ENCODE results near the gene INF2.
A peak's percentile ranks its signal among the peaks of the same experiment; 100 is the strongest.
"Not testable (repeated sequence)": the region's sequence is repeated elsewhere in the genome, so short reads cannot be mapped to it uniquely, and the experiment has no call there.

Gene INF2

DNA sequence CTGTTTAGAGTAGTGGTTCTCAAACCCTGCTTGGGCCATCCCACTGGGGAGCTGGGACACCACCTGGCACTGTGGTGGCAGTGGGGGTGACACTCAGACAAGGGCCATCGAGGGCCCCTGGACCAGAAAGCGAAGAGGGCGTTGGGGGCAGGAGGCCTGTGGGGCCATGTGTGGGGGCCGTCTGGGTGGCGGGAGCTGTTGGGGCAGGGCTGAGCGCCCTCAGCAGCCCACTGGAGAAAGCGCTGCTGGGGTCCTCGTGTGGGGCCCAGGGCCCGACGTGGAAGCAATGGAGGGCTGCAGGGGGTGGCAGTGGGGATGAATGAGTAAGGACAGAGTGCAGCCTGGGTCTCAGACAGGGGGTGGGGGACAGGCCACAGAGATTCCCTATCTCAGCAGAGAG is 28.7 kb downstream of the INF2 start:
- DNase-seq (ENCODE audit: low read depth in 2 of 3, low spot score in 1 of 3): no peak

DNA sequence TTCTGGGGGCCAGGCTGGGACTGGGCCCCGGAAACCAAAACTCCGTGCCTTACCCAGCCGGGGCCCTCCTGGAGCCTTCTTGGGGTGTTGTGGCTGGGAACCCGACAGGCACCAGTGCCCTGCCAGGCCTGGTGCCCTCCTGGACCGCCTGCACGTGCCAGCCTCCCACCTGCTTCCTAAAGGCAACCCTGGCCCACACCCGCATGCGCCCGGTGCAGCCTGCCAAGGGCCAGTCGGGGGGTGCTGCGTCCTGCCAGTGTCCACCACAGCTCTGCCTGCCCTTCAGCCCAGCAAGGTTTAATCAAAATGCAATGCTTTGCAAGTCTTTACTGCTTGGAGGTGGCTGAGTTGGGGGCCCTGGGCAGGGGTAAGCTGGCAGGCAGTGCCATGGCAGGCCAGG is 29.5 kb downstream of the INF2 start:
- no peak for DNase-seq (ENCODE audit: low read depth in 2 of 3, low spot score in 1 of 3)

- no peak for DNase-seq (ENCODE audit: low read depth in 2 of 3, low spot score in 1 of 3)
Observed at GRCh38 chr14:104719343-104719742, 29.9 kb downstream of the INF2 start.

- DNase-seq (ENCODE audit: low read depth in 2 of 3, low spot score in 1 of 3): no peak
Observed at GRCh38 chr14:104721505-104722431, 32.4 kb downstream of the INF2 start.

GRCh38 chr14:104722938-104723650 is 33.7 kb downstream of the INF2 start:
- DNase-seq (ENCODE audit: low read depth in 2 of 3, low spot score in 1 of 3): no peak

DNA sequence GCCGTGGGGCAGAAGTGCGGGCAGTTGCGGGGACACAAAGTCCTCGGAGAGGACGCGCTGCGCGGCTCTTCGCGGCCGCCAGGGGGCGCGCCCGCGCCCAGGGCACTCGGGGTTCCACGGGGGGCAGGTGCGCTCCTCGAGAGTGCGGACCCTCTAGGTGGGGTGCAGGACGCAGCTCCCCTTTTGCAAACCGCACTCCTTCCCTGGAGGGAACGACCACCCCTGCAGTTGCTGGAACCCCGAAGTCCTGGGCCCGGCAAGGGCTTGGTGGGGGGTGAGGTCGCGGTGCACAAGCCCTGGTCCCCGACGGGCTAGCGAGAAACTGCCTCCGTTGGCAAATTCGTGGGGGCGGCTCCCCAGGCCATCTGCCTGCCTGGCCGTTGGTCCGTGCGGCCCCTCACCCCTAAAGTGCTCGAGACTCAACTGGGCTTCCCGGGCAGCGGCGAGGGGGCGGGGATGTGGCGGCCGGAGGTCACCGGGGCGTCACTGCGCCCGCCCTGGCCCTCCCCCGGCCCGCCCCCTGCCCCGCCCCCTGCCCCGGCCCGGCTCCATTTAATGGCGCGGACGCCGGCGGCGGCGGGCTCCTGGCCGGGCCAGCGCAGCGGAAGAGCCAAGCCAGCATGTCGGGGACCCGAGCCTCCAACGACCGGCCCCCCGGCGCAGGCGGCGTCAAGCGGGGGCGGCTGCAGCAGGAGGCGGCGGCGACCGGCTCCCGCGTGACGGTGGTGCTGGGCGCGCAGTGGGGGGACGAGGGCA is 34.4 kb downstream of the INF2 start, which contains the start of gene ADSS1:
Gene ADSS1 (plus strand): TSS at position 579 of the 756 bp plus-strand sequence. CDS start 42 bp downstream, at position 621.
- DNase-seq (ENCODE audit: low read depth in 2 of 3, low spot score in 1 of 3): peak in 2 of 3 donors; percentile 34 to 43

DNA sequence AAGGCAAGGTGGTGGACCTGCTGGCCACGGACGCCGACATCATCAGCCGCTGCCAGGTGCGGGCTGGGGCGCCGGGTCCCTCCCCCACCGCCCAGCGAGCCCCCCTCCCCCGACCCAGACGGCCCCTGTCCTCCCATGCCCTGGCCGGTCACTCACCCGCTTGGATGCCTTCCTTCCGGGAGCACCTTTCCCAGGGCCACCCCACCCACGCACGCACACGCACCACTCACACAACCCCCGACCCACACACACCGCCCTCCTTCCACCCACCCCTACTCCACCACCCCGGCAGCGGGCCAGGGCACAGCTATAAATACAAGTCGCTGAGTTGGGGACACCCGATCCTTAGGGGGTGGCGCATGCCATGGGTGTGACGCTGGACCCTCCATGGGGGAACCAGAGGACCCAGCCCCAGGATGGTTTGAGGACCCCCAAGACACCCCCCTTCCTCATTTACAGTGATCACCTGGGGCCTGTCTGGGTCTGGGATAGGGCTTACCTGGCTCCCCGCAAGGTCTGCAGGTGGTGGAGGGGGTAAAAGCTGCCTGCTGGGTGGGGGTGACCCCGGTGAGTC is 35.1 kb downstream of the INF2 start:
- no peak for DNase-seq (ENCODE audit: low read depth in 2 of 3, low spot score in 1 of 3)

GRCh38 chr14:104724981-104725771 is 35.8 kb downstream of the INF2 start:
- DNase-seq (ENCODE audit: low read depth in 2 of 3, low spot score in 1 of 3): no peak

DNA sequence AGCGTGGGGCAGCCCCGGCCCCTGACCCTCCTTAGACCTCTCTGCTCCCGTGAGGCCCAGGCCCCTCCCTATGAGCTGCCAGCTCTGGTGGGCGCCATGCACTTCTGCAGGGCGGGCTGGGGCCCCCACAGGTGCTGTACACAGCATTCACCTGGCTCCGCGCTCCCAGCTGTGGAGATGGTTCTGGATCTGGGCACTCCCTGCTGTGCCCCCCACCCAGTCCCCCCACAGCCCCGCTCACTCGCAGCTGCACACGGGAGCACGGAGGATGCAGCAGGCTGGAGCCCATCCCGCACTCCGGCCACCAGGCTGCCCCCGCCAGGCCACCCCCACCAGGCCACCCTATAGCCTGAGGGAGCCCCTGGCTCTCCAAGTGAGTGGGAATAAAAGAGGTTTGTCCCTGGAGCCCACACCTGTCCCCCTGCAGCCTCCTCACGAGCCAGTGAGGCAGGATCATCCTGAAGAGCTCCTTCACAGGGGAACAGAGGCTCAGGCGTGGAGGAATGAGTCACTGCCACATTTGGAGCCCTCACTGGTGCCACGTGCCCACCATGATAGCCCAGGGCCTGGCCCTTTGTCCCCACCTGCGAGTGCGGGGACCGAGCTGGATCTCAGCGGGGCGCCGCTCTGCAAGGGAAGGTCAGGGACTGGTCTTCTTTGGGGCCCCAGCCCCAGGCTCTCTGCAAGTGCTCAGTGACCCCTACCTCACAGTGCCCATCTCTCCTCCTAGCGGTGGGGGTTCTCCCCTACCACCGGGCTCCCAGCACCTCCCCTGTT is 36.5 kb downstream of the INF2 start:
- DNase-seq (ENCODE audit: low read depth in 2 of 3, low spot score in 1 of 3): no peak

- DNase-seq (ENCODE audit: low read depth in 2 of 3, low spot score in 1 of 3): no peak
Observed at GRCh38 chr14:104726600-104727451, 37.4 kb downstream of the INF2 start.

DNA sequence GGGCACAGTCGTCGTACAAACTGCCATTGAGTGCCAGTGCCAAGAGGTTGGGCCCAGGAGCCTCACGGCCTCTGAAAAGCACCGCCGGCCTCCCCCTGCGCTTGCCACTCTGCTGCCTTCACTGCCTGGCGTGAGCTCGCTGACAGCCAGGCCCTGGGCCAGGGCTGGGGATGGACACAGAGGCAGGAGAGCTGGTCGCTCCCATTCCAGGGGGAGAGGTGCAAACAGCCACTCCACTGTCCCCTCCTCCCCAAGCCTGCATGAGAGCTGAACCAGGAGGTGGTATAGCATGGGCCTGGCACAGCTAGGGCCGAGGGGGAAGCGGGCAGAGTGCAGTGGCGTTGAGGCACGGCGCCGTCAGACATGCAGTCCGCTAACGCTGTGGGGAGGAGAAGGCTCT is 39.2 kb downstream of the INF2 start:
- no peak for DNase-seq (ENCODE audit: low read depth in 2 of 3, low spot score in 1 of 3)

DNA sequence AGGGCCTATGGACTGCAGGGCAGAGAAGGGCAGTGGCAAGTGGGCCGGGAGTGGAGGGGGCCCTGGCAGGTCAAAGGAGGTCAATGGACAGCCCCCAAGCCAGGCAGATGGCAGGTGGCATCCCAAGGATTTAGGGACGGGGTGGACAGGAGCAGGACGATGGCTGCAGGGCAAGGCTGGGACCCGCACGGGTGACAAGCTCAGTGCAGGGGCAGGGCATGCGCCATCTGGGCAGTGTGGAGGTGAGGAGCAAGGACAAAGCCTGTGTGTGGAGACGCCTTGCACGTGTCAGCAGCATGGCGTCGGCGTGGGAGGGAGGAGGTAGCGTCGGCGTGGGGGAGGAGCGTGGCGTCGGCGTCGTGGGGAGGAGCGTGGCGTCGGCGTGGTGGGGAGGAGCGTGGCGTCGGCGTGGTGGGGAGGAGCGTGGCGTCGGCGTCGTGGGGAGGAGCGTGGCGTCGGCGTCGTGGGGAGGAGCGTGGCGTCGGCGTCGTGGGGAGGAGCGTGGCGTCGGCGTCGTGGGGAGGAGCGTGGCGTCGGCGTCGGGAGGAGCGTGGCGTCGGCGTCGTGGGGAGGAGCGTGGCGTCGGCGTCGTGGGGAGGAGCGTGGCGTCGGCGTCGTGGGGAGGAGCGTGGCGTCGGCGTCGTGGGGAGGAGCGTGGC is 39.9 kb downstream of the INF2 start:
- DNase-seq (ENCODE audit: low read depth in 2 of 3, low spot score in 1 of 3): not testable (repeated sequence)

- no peak for DNase-seq (ENCODE audit: low read depth in 2 of 3, low spot score in 1 of 3)
Observed at GRCh38 chr14:104729835-104730181, 40.4 kb downstream of the INF2 start.

GRCh38 chr14:104730487-104730886 is 41.1 kb downstream of the INF2 start:
- no peak for DNase-seq (ENCODE audit: low read depth in 2 of 3, low spot score in 1 of 3)

- DNase-seq (ENCODE audit: low read depth in 2 of 3, low spot score in 1 of 3): no peak
Observed at GRCh38 chr14:104731320-104732294, 42.2 kb downstream of the INF2 start.

DNA sequence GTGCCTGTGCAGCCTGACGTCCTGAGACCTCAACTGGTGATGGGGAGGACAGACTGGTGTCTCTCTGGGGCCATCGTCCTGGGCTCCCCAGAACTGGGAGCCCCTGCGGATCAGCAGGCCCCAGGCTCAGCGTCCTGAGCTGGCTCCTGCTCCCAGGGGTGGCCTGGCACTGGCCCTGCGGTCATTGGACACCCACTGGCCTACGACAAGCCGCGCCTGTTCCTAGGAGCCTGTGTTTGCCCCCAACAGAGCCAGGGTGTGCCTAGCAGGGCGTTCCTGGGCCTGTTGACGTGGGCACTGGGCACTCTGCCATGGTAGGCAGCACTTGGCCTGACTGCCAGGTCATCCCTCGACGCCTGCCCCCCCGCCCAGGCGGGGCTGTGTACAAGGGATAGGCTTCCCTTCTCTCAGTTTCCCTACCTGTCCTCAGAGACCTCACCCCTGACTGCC is 43.0 kb downstream of the INF2 start:
- DNase-seq (ENCODE audit: low read depth in 2 of 3, low spot score in 1 of 3): no peak
